Tibial nerve (tissue), 4 donors: ENCODE measurements around the gene WWC2. TPM values are rescaled to one million over a fixed set of nuclear protein-coding genes. Genes with fewer than 3 reads are reported as not detected.

Experiments used
- DNase-seq, 2 donors: peaks; one replicate each; pipeline ENCODE4 v3.0.0-alpha.2; 2019; ENCODE audit warnings: low spot score in 2 of 2
- H3K27ac ChIP-seq, 4 donors: fragments of 200-600 bp; sonication (generic) in 3 of 4; one replicate each; pipeline ENCODE4 v1.5.1; 2017 to 2019; ENCODE audit warnings: mild to moderate bottlenecking in 1 of 4
- H3K27me3 ChIP-seq, 2 donors: fragments of 200-600 bp; sonication (generic) in 1 of 2; one replicate each; pipeline versions ENCODE4 v1.5.1 to v1.6.0; 2017 to 2019
- H3K36me3 ChIP-seq, 3 donors: fragments of 200-600 bp; sonication (generic); one replicate each; pipeline ENCODE4 v1.5.1; 2018 to 2019
- H3K4me1 ChIP-seq, 4 donors: fragments of 200-600 bp; sonication (generic) in 3 of 4; one replicate each; pipeline ENCODE4 v1.5.1; 2017 to 2019
- H3K4me3 ChIP-seq, 4 donors: fragments of 200-600 bp; sonication (generic) in 3 of 4; one replicate each; pipeline ENCODE4 v1.5.1; 2017 to 2019; ENCODE audit warnings: mild to moderate bottlenecking in 1 of 4, moderate library complexity in 1 of 4
- H3K9me3 ChIP-seq, 4 donors: fragments of 200-600 bp; sonication (generic) in 3 of 4; one replicate each; pipeline ENCODE4 v1.5.1; 2017 to 2019
- EP300 ChIP-seq, 2 donors: sonication (generic); formaldehyde crosslinking; IDR thresholded peaks; one replicate each; pipeline ENCODE4 v1.6.1; 2017; ENCODE audit warnings: antibody characterized with exemption in 2 of 2, mild to moderate bottlenecking in 1 of 2
- POLR2A ChIP-seq, 2 donors: fragments of 450-650 bp; IDR thresholded peaks; one replicate each; pipeline ENCODE4 v1.6.1; 2017; ENCODE audit warnings: antibody characterized with exemption in 2 of 2, mild to moderate bottlenecking in 2 of 2, moderate library complexity in 2 of 2
- WGBS, 2 donors: methylation state at CpG; one replicate each; pipeline ENCODE4 v1.1.5; 2018; 5-methylcytosine and 5-hydroxymethylcytosine counted together
- total RNA-seq, 4 donors: library from RNA; depleted of rRNA; stranded (reverse); fragments of >200 nt; gene quantifications; one replicate each; pipeline ENCODE4 v1.1.0, GENCODE V29; 2016
- TF ChIP-seq, protein P1 (sequence below), 5 experiments: fragments of 200-600 bp in 3 of 5; fragments of 450-650 bp in 2 of 5; sonication (generic) in 3 of 5; IDR thresholded peaks; one replicate each; pipeline ENCODE4 v1.5.1; 2016 to 2019; ENCODE audit warnings: antibody characterized with exemption in 5 of 5, mild to moderate bottlenecking in 3 of 5, moderate library complexity in 2 of 5

The WWC2 gene
- total RNA-seq, 4 donors from 2014 or later, result 38.2 to 60.9 (median 42.9) TPM

GRCh38 chr4:183205193-183205592 is 106.1 kb downstream of the WWC2 start:
- TF ChIP-seq EP300 (IDR thresholded peaks at IDR 0.05) (no peak), POLR2A (IDR thresholded peaks at IDR 0.05) (no peak)
- TF ChIP-seq, protein P1, sequence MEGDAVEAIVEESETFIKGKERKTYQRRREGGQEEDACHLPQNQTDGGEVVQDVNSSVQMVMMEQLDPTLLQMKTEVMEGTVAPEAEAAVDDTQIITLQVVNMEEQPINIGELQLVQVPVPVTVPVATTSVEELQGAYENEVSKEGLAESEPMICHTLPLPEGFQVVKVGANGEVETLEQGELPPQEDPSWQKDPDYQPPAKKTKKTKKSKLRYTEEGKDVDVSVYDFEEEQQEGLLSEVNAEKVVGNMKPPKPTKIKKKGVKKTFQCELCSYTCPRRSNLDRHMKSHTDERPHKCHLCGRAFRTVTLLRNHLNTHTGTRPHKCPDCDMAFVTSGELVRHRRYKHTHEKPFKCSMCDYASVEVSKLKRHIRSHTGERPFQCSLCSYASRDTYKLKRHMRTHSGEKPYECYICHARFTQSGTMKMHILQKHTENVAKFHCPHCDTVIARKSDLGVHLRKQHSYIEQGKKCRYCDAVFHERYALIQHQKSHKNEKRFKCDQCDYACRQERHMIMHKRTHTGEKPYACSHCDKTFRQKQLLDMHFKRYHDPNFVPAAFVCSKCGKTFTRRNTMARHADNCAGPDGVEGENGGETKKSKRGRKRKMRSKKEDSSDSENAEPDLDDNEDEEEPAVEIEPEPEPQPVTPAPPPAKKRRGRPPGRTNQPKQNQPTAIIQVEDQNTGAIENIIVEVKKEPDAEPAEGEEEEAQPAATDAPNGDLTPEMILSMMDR (IDR thresholded peaks at IDR 0.05), result no peak
- no peaks in the 10 kb centered on the region for H3K27me3 ChIP-seq
- no peak overlapping the region for H3K4me3 ChIP-seq
- no peaks in the 10 kb centered on the region for H3K9me3 ChIP-seq
- H3K4me1 ChIP-seq, result peaks cover 0 to 7% (median 0%) of the 10 kb centered on the region in 4 donors
- WGBS, 2 donors, result 48% methylated on average over 2 of the region's 2 CpGs
- H3K36me3 ChIP-seq, result peaks cover 0 to 27% (median 0%) of the 10 kb centered on the region in 3 donors
- H3K27ac ChIP-seq, result no peak overlapping the region
- DNase-seq, result no peak

- Histone ChIP-seq H3K4me1 (peaks cover 0 to 2% (median 0%) of the 10 kb centered on the region in 4 donors), H3K36me3 (peaks cover 0 to 32% (median 0%) of the 10 kb centered on the region in 3 donors), H3K27ac (no peak overlapping the region), H3K9me3 (no peaks in the 10 kb centered on the region), H3K4me3 (no peak overlapping the region), H3K27me3 (no peaks in the 10 kb centered on the region)
- DNase-seq, result no peak
- TF ChIP-seq, protein P1 (IDR thresholded peaks at IDR 0.05), result no peak
- no peak for TF ChIP-seq POLR2A (IDR thresholded peaks at IDR 0.05)
- no peak for TF ChIP-seq EP300 (IDR thresholded peaks at IDR 0.05)
- 63 to 88% methylated on average over 4 of the region's 4 CpGs for WGBS, 2 donors
Observed at GRCh38 chr4:183205709-183206108, 106.7 kb downstream of the WWC2 start.

- Histone ChIP-seq H3K27me3 (no peaks in the 10 kb centered on the region), H3K4me3 (no peak overlapping the region), H3K27ac (no peak overlapping the region), H3K36me3 (peaks cover 0 to 30% (median 0%) of the 10 kb centered on the region in 3 donors), H3K4me1 (no peaks in the 10 kb centered on the region), H3K9me3 (no peaks in the 10 kb centered on the region)
- DNase-seq, result no peak
- no peak for TF ChIP-seq EP300 (IDR thresholded peaks at IDR 0.05)
- no peak for TF ChIP-seq POLR2A (IDR thresholded peaks at IDR 0.05)
- TF ChIP-seq, protein P1 (IDR thresholded peaks at IDR 0.05), result no peak
- WGBS, 2 donors, result 96% methylated on average over 8 of the region's 8 CpGs
Observed at GRCh38 chr4:183211533-183211932, 112.5 kb downstream of the WWC2 start.

- Histone ChIP-seq H3K36me3 (peaks cover 0 to 27% (median 0%) of the 10 kb centered on the region in 3 donors), H3K4me1 (no peaks in the 10 kb centered on the region), H3K9me3 (no peaks in the 10 kb centered on the region), H3K4me3 (no peak overlapping the region), H3K27me3 (no peaks in the 10 kb centered on the region), H3K27ac (no peak overlapping the region)
- TF ChIP-seq POLR2A (IDR thresholded peaks at IDR 0.05), result no peak
- TF ChIP-seq, protein P1 (IDR thresholded peaks at IDR 0.05), result no peak
- no peak for TF ChIP-seq EP300 (IDR thresholded peaks at IDR 0.05)
- no peak for DNase-seq
- WGBS, 2 donors, result 48 to 49% methylated on average over 2 of the region's 2 CpGs
Observed at GRCh38 chr4:183213996-183214395, 114.9 kb downstream of the WWC2 start.

- no peak overlapping the region for H3K27ac ChIP-seq
- no peaks in the 10 kb centered on the region for H3K9me3 ChIP-seq
- 86 to 91% methylated on average over 4 of the region's 4 CpGs for WGBS, 2 donors
- TF ChIP-seq EP300 (IDR thresholded peaks at IDR 0.05), result no peak
- DNase-seq, result no peak
- no peak overlapping the region for H3K4me3 ChIP-seq
- no peaks in the 10 kb centered on the region for H3K27me3 ChIP-seq
- H3K4me1 ChIP-seq, result no peaks in the 10 kb centered on the region
- H3K36me3 ChIP-seq, result peaks cover 0 to 17% (median 0%) of the 10 kb centered on the region in 3 donors
Observed at GRCh38 chr4:183214912-183215488, 115.9 kb downstream of the WWC2 start.
